Smooth muscle cell (in vitro differentiated cells): ENCODE results near the gene BNIP1. TPM values are rescaled to one million over a fixed set of nuclear protein-coding genes. Genes with fewer than 3 reads are reported as not detected.

ENCODE experiments used
- DNase-seq: peaks from one replicate; lab custom pipeline; 2025; ENCODE audit not compliant: unreplicated experiment; lab: John Stamatoyannopoulos, UW
- H2AFZ ChIP-seq: fragments of 200-600 bp; sonication (generic); 2 replicates; pipeline ENCODE4 v1.6.0; 2016; ENCODE audit warnings: antibody characterized with exemption, low read depth, mild to moderate bottlenecking
- H3F3A ChIP-seq: fragments of 200-600 bp; sonication (generic); 2 replicates; pipeline ENCODE4 v1.6.0; 2017; ENCODE audit warnings: antibody characterized with exemption, low read depth
- H3K27ac ChIP-seq: fragments of 200-600 bp; sonication (generic); 2 replicates; pipeline ENCODE4 v1.5.1; 2016; ENCODE audit warnings: low read depth, mild to moderate bottlenecking
- H3K27me3 ChIP-seq: fragments of 200-600 bp; sonication (generic); 2 replicates; pipeline ENCODE4 v1.6.1; 2016; ENCODE audit warnings: low read depth, mild to moderate bottlenecking
- H3K36me3 ChIP-seq: fragments of 200-600 bp; sonication (generic); 2 replicates; pipeline ENCODE4 v1.5.1; 2016; ENCODE audit warnings: low read depth
- H3K4me1 ChIP-seq: fragments of 200-600 bp; sonication (generic); 2 replicates; pipeline ENCODE4 v1.5.1; 2016; ENCODE audit warnings: low read depth
- H3K4me2 ChIP-seq: fragments of 200-600 bp; sonication (generic); 2 replicates; pipeline ENCODE4 v1.6.0; 2016; ENCODE audit warnings: mild to moderate bottlenecking
- H3K4me3 ChIP-seq: fragments of 200-600 bp; sonication (generic); 2 replicates; pipeline ENCODE4 v1.5.1; 2016; ENCODE audit warnings: mild to moderate bottlenecking
- H3K79me2 ChIP-seq: fragments of 200-600 bp; sonication (generic); 2 replicates; pipeline ENCODE4 v1.6.0; 2016; ENCODE audit warnings: low read depth, mild to moderate bottlenecking
- H3K9ac ChIP-seq: fragments of 200-600 bp; sonication (generic); 2 replicates; pipeline ENCODE4 v1.6.0; 2016; ENCODE audit warnings: low read depth
- H3K9me3 ChIP-seq: fragments of 200-600 bp; sonication (generic); replicated peaks from 2 replicates; pipeline ENCODE4 v1.5.1; 2016; ENCODE audit warnings: low read depth
- H4K20me1 ChIP-seq: fragments of 200-600 bp; sonication (generic); 2 replicates; pipeline ENCODE4 v1.6.0; 2016; ENCODE audit warnings: low read depth
- CTCF ChIP-seq: fragments of 200-600 bp; sonication (generic); IDR thresholded peaks from 2 replicates; pipeline ENCODE4 v1.5.1; 2017; ENCODE audit warnings: borderline replicate concordance, mild to moderate bottlenecking, antibody characterized with exemption; ENCODE audit not compliant: insufficient read depth, poor library complexity, severe bottlenecking
- WGBS: methylation state at CpG from one replicate; pipeline ENCODE4 v1.1.7; 2016; ENCODE audit warnings: low lambda C conversion rate; 5-methylcytosine and 5-hydroxymethylcytosine counted together
- polyA plus RNA-seq: library from polyadenylated mRNA; unstranded; fragments of >200 nt; fragmentation: Nextera tagmentation; extraction: Ambion mirVana; gene quantifications from 2 replicates; pipeline ENCODE4 v1.2.1, GENCODE V29; 2016
- total RNA-seq: library from RNA; depleted of rRNA; stranded (reverse); fragments of >200 nt; gene quantifications from 2 replicates; pipeline ENCODE4 v1.2.3, GENCODE V29; 2014

BNIP1 gene
- total and polyA plus RNA-seq, 2 experiments from 2014 or later: 15.0 to 16.2 TPM

DNA sequence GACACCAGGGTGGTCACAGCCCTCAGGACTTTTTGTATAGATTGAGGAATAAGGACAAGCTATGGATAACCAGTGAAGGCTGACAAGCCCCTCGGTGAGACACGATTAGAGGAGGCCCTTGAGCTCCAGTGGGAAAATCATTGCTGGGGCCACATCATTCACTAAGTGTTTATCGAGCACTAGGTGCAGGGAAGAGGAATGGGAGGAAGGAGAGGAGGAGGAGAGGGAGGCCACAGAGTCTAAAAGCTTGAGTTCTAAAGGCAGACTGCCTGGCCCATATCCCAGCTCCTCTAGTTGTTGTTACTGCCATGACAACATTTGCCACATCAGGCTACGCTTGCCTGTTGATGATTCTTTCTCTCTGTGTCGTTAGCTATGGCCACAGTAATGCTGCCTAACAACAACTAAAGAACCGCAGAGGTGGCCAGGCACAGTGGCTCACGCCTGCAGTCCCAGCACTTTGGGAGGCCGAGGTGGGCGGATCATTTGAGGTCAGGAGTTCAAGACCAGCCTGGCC lies 53.1 kb downstream of the BNIP1 start:
- Histone ChIP-seq H3K79me2 (no peaks in the 10 kb centered on the region), H3K4me1 (no peaks in the 10 kb centered on the region), H3K4me2 (no peak overlapping the region), H3K4me3 (no peak overlapping the region), H2AFZ (no peak overlapping the region), H3K36me3 (no peaks in the 10 kb centered on the region), H3K9ac (no peak overlapping the region), H3K27me3 (peaks cover 1% of the 10 kb centered on the region), H3K9me3 (no peaks in the 10 kb centered on the region), H4K20me1 (no peaks in the 10 kb centered on the region), H3F3A (no peaks in the 10 kb centered on the region), H3K27ac (no peak overlapping the region)
- no peak for TF ChIP-seq CTCF
- no peak for DNase-seq
- WGBS: 89% methylated on average over 9 of the region's 9 CpGs

GRCh38 chr5:173198049-173198448 lies 53.7 kb downstream of the BNIP1 start:
- TF ChIP-seq CTCF: no peak
- H3K4me3 ChIP-seq: no peak overlapping the region
- H3K9ac ChIP-seq: no peak overlapping the region
- H3F3A ChIP-seq: no peaks in the 10 kb centered on the region
- no peaks in the 10 kb centered on the region for H4K20me1 ChIP-seq
- no peaks in the 10 kb centered on the region for H3K4me1 ChIP-seq
- H3K9me3 ChIP-seq: no peaks in the 10 kb centered on the region
- H3K36me3 ChIP-seq: no peaks in the 10 kb centered on the region
- DNase-seq: no peak
- WGBS: 85% methylated on average over 7 of the region's 7 CpGs
- H3K27ac ChIP-seq: no peak overlapping the region
- no peak overlapping the region for H3K4me2 ChIP-seq
- H3K79me2 ChIP-seq: no peaks in the 10 kb centered on the region
- peaks cover 8% of the 10 kb centered on the region for H3K27me3 ChIP-seq
- no peak overlapping the region for H2AFZ ChIP-seq

- peaks cover 15% of the 10 kb centered on the region for H3K27me3 ChIP-seq
- H3K4me2 ChIP-seq: no peak overlapping the region
- H3K4me3 ChIP-seq: no peak overlapping the region
- no peak overlapping the region for H2AFZ ChIP-seq
- H3K9me3 ChIP-seq: no peaks in the 10 kb centered on the region
- TF ChIP-seq CTCF: no peak
- no peaks in the 10 kb centered on the region for H3K36me3 ChIP-seq
- no peaks in the 10 kb centered on the region for H3K79me2 ChIP-seq
- H3K27ac ChIP-seq: no peak overlapping the region
- no peak for DNase-seq
- H3K9ac ChIP-seq: no peak overlapping the region
- no peaks in the 10 kb centered on the region for H4K20me1 ChIP-seq
- H3F3A ChIP-seq: no peaks in the 10 kb centered on the region
- H3K4me1 ChIP-seq: no peaks in the 10 kb centered on the region
Observed at GRCh38 chr5:173200356-173200755, 56.0 kb downstream of the BNIP1 start.

DNA sequence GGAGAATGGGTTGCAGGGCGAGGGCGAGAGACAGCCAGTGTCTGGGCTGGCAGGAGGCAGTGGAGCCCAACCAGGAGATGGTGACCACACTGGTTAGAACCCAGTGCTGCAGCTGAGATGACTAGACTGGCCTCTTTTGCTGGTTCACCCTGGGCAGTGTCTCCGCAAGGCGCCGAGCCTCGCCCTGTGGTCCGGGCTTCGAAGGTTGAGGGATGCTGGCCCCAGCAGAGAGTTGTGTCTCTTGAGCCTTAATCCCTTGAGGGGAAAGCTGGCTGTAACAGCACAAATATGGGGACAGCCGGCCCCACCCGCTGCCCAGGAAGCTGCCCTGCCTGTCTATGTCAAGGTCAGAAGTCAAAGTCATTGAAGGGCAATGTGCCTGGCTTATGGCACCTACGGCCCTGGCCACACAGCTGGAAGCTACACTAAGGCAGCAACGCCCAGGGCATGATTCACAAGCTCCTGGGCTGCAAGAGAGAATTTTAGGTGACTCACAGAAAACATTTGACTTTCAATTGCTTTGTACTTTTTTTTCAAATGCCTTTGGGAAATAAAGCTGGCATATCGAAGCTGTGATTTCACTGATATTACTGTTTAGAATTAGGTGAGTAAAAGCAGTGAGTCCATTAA lies 57.4 kb downstream of the BNIP1 start:
- no peaks in the 10 kb centered on the region for H3K9me3 ChIP-seq
- no peak for TF ChIP-seq CTCF
- no peak overlapping the region for H3K27ac ChIP-seq
- no peak for DNase-seq
- no peaks in the 10 kb centered on the region for H3K4me1 ChIP-seq
- no peaks in the 10 kb centered on the region for H3K79me2 ChIP-seq
- H4K20me1 ChIP-seq: no peaks in the 10 kb centered on the region
- H2AFZ ChIP-seq: no peak overlapping the region
- peaks cover 18% of the 10 kb centered on the region for H3K27me3 ChIP-seq
- H3K36me3 ChIP-seq: no peaks in the 10 kb centered on the region
- no peak overlapping the region for H3K4me3 ChIP-seq
- H3K4me2 ChIP-seq: peak overlapping the region; percentile 26
- 80% methylated on average over 13 of the region's 13 CpGs for WGBS
- H3F3A ChIP-seq: no peaks in the 10 kb centered on the region
- no peak overlapping the region for H3K9ac ChIP-seq
